WI38 (cell line): Measurements from ENCODE around the gene IL2RA.
"Not testable (repeated sequence)": the region's sequence is repeated elsewhere in the genome, so short reads cannot be mapped to it uniquely, and the experiment has no call there.

Experiments used
- H3K4me3 ChIP-seq: 2 replicates; pipeline ENCODE4 v1.5.1; 2011; ENCODE audit warnings: low read depth, mild to moderate bottlenecking, control low read depth, low read length
- CTCF ChIP-seq: IDR thresholded peaks from 2 replicates; pipeline ENCODE4 v1.5.1; 2012; ENCODE audit warnings: low read depth, mild to moderate bottlenecking, control low read depth, low read length

The IL2RA gene

GRCh38 chr10:6047847-6048246 is 14.3 kb downstream of the IL2RA start:
- no peak overlapping the region for H3K4me3 ChIP-seq
- TF ChIP-seq CTCF: no peak

GRCh38 chr10:6046773-6047611 is 15.2 kb downstream of the IL2RA start:
- no peak for TF ChIP-seq CTCF
- no peak overlapping the region for H3K4me3 ChIP-seq

- no peak for TF ChIP-seq CTCF
- H3K4me3 ChIP-seq: no peak overlapping the region
These were observed 16.0 kb downstream of the IL2RA start for GRCh38 chr10:6045878-6046772.

GRCh38 chr10:6045314-6045848 is 16.8 kb downstream of the IL2RA start:
- H3K4me3 ChIP-seq: no peak overlapping the region
- TF ChIP-seq CTCF: no peak

- TF ChIP-seq CTCF: no peak
- H3K4me3 ChIP-seq: no peak overlapping the region
These were observed 17.3 kb downstream of the IL2RA start for GRCh38 chr10:6044751-6045313.

- no peak for TF ChIP-seq CTCF
- H3K4me3 ChIP-seq: no peak overlapping the region
These were observed 18.1 kb downstream of the IL2RA start for GRCh38 chr10:6044060-6044459.

- not testable (repeated sequence) for H3K4me3 ChIP-seq
These were observed 18.8 kb downstream of the IL2RA start for GRCh38 chr10:6043377-6043776.
